GM19099 (cell line): ENCODE data around the gene GH1.
"Not testable (repeated sequence)": the region's sequence is repeated elsewhere in the genome, so short reads cannot be mapped to it uniquely, and the experiment has no call there.

Source experiments
- POLR2A ChIP-seq: IDR thresholded peaks from 3 replicates; pipeline ENCODE4 v1.6.1; 2011; ENCODE audit warnings: low read depth; ENCODE audit not compliant: insufficient read length; ENCODE audit errors: extremely low read depth

The GH1 gene

DNA sequence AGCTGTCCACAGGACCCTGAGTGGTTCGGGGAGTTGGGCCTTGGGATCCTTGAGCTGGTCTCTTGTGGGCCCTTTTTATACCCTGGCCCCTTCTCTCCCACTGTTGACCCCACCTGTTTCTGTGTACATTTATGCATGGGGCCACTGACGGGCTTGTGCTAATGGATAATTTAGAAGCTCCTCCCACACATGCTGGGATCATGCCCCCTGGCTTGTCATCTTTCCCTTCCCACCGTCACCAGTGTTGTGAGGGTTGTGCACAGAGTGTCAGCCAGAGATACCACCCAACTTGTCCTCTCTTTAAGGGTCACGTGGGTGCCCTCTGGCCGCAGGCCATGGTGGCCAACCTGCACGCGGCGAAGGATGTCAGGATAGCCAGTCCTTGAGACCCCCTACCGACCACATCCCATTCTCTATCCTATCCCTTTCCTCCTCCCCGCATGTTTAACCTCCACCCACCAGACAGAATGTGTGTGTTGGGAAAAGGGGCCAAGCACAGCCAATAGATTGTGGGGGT, at the start of gene GH1:
Gene GH1 (minus strand): TSS at position 51 of the 517 bp plus-strand sequence. CDS start 63 bp downstream, outside the sequence.
- not testable (repeated sequence) for TF ChIP-seq POLR2A

DNA sequence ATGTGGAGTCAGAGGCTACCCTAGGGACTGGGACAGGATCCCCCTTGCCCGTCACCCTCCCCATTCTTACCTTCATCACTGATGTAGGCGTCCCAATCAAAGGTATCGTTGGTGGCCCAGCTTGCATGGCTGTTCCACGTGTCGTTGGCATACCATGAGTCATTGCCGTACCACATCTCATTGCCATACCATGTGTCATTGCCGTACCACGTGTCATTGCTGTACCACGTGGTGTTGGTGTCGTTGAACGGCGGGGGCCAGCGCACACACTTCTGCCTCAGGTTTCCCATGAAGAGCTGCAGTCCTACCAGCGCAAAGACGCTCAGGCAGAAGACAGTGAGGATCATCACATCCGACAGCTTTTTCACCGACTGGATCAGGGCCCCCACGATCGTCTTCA, 49.3 kb upstream of the GH1 start:
- no peak for TF ChIP-seq POLR2A

DNA sequence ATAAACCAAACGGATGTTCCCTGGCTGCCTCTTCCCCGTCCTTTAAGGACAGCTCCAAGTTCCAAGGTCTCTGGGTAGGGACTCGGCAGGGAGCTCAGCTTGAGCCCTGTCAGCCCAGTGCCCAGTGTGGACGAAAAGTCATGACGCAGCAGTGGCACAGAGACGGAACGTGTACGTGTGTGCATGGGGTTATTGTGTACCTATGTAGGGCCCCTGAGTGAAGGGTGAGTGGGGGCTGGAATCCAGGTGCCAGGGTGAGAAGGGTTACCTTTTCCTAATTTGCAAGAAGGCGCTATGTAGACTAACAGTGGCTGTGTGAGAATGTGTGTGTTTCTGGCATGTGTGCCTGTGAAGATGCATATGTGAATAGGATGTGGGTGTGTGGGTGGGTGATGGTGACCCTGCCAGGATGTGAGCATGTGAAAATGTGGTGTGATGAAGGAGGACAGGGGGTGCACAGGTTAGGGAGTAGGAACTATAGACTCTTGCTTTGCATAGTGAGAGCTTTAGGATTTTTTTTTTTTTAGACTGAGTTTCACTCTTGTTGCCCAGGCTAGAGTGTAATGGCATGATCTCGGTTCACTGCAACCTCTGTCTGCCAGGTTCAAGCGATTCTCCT, 48.1 kb upstream of the GH1 start:
- no peak for TF ChIP-seq POLR2A

DNA sequence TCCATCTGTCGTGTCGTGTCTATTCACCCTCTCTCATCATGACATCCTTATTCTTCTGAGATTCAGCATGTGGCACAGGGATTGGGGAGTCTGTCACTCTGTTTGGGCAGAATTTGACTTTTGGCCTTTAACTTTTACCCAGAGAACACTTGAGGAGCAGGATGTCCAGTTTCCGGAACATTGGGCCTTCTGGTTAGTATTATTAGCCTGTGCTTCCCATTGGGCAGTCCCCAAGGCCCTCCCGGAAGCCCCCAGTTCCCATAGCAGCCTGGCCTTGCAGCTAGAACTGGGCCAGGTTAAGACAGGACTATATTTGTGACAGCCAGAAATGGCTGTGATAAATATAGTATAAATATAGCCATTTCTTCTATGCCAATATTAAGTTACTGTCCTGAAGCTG, 44.5 kb upstream of the GH1 start:
- no peak for TF ChIP-seq POLR2A

DNA sequence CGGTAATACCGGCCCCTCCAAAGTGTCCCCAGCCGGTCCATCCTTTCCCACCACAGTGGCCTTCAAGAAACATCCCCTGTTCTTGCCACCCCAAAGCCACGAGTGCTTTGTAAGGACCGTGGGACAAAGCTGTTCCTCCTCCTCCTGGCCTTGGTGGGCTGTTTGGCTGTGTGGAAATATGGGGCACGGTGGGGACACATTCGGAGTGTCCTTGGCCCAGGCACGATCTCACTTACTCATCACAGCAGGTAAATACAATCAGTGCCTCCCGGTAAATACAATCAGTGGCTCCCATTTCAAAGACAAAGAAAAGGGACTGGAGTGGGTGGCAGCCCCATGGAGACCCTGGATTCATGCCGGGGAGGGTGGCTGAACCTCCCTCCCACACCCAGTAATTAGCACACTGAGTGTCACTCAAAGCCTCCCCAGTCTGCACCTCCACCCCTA, 43.7 kb upstream of the GH1 start:
- TF ChIP-seq POLR2A, result no peak

DNA sequence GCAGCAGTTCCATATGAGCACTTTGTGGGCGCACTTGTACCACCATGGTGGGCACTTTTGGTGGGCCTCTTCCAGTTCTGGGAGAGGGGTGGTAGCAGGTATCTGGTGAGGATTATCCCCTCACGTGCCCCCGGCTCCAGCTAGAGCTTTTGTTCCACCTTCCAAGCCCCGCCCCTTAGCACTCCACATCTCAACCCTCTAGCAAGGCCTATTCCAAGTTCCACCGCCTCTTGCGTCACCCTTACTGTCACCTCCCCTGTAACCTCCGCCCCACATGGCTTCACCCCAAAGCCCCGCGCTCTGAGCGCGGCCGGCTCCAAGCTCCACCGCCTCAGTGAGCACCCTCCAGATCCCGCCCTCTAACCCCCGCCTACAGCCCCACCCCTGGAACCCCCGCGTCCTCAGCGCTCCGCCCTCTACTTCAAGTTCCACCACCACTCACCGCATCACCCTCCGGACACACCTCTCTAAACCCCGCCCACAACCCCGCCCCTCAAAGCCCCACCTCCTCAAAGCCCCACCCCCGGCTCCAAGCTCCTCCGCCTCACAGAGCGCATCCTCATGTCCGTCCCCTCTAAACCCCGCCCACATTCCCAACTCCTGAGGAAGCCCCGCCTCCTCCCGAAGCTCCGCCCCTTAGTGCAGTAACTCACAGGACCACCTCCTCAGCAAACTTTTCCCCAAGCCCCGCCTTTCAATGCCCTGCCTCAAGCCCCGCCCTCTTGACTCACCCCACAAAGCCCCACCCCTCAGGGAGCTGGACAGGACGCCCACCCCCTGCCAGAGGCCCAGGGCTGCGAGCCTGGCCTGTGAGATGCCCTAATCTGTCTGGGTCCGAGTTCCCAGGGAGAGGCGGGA, 42.9 kb upstream of the GH1 start:
- TF ChIP-seq POLR2A, result no peak

DNA sequence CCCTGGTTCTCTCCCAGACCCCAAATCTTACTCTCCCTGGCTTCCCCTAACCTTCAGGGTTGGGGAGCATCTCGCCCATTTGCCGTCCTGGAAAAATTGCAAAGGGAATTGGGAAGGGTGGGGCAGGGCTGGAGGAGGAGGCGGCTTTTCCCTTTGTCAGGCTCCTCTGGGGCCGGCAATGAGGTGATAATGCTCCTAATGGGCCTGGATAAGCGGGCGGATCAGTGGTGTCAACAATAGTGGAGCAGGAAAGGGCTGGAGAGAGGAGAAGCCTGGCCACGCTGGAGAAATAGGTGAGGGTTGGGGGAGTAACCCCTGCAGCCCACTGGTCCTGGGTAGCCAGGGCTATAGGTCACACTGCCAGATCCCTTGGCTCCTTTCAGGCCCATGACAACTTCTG, 41.8 kb upstream of the GH1 start:
- TF ChIP-seq POLR2A, result no peak

DNA sequence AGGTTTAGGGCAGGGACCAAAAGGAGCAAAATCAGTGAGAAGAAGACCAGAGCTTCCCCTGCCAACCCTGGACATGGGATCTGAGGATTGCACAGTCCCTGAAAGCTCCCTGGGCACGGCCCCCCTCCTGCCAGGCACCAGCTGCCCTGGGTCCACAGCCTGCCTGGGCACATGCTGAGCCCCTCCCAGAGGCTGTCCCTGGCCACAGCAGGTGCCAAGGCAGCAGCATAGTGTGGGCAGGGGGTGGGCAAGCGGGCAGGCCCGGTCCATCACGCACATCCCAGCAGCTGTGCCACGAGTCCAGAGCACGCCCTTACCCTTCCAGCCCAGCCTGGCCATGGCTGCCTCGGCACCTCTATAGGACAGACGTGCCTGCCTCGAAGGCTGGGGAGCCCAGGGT, 41.4 kb upstream of the GH1 start:
- TF ChIP-seq POLR2A, result no peak

DNA sequence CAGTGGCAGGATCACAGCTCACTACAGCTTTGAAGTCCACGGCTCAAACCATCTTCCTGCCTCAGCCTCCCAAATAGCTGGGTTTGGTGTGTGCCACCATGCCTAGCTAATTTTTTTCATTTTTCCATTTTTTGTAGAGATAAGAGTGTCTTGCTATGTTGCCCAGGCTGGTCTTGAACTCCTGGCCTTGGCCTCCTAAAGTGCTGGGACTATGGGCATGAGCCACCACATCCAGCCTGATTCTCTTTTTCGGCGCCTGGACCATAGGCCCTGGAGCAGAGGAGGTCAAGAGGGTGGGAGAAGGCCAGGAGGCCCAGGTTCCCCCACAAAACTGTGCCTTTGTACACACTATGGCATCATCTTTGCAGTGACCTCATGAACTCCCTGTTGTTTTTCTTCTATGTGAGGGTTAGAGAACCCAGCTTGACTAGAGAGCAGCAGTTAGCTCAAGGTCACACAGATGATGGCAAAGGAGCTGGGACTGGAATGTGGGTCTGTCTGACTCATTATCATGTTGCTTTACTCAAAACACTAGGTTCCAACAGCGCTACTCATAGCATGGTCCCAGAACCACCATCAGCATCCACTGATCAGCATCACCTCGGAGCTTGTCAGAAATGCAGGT, 37.8 kb upstream of the GH1 start:
- TF ChIP-seq POLR2A, result no peak

DNA sequence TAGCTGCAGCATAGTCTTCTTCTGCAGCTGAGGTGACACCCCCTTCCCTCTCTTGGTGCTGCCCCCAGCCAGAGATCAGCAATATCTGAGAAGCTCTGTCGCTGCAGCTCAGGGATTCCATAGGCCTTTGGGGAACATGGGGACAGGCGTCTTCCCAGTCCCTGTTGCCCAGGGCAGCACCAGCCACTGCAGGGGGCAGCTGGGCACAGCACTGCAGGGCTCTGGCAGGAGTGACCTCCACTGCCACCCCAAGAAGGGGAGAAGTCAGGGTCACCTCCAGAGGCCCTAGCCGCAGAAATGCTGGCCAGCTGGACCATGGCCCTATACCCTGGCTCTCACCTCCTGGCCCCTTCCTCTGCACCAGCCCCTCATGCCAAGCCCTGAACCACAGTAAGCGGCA, 37.2 kb upstream of the GH1 start:
- no peak for TF ChIP-seq POLR2A

DNA sequence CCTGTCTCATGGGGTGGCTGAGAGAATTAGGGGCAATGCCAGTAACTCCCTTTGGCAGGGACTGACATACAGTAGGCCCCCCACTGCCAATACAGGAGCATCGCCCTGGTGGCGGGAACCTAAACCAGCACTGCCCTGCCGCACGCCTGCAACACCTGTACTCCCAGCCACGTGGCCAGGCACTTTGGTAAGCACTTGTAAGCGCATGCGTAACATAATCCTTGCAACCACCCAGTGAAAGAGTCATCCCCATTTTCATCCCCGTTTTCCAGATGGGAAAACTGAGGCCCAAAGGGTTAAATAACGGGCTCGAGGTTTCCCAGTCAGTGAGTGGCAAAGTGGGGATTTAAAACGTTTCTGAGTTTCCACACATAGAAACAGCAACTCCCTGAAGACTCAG, 36.6 kb upstream of the GH1 start:
- no peak for TF ChIP-seq POLR2A

DNA sequence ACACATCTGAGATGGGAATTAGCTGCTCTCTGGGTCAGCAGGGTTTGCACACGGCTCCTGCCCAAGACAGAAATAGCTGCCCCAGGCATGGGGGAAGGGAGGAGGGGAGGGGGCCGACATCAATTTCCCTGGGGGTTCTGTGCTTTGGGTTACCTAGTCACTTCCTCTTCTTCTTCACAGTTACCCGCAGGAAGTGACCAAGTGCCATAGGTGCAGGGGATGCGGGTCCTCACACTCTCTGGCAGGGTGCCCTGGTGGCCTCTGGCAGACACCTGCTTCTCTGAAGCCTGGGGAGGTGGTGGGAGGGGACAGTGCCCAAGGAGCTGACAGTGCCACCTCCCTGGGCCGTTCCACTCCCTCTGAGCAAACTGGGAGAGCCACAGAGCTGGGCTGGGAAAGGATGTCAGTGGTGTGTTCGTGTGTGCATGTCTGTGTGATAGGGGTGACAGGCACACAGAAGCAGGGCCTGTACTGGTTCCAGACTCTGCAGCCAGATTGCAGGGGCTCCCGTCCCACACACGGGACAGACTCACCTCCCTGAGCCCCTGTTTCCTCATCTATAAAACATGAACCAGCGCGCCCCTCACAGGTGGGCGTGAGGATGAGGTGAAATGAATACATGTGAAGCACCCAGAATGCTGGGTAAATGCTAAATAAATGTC, 35.9 kb upstream of the GH1 start:
- no peak for TF ChIP-seq POLR2A

DNA sequence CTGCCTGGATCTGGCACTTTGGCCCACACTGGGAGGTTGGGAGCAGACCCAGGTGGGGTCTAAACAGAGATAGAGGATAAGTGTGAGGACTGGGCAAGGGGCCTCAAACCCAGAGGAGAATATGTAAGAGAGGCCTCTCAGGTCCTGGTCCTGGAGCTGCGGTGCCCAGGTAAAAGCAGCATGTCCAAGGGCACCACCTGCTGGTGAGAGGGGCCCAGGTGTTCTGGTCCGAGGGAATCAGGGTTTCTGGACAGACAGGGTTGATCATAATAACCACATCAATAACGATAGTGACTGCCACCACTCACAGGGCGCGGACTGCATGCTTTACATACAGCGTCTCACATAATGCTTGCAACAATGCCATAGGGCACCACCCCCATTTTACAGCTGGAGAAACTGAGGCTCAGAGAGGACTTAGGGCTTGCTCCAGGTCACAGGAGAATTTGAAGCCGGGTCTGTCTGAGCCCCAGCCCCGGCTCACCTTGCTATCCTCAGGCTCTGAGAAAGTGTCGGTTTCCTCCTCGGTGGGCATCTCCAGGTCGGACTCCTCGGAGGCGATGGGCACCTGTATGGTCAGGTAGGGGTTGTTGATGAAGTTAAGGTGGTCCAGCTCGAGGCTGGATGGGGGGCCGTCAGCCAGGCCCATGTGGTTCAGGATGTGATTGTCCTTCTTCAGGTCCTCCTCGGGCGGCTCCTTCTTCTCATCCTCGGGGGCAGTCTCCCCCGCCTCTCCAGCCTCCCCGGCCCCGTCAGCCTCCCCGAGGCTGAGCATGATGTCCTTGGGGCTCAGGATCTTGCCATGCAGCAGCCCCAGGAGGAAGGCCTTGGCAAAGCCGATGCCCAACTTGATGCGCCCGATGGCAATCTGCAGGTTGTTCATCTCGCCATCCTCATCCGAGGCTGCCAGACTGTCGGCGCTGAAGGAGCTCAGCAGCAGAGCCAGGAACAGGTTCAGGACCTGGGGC, 32.6 kb upstream of the GH1 start:
- no peak for TF ChIP-seq POLR2A
